HEK293T (cell line): Measurements from ENCODE around the gene PRKG2.

Source experiments
- FOXK2 ChIP-seq: fragments of 450-650 bp; IDR thresholded peaks from 2 replicates; pipeline ENCODE4 v1.6.1; 2016; ENCODE audit warnings: mild to moderate bottlenecking
- SUZ12 ChIP-seq: fragments of 450-650 bp; IDR thresholded peaks from 2 replicates; pipeline ENCODE4 v1.6.1; 2016; ENCODE audit warnings: mild to moderate bottlenecking

- TF ChIP-seq FOXK2: no peak
- no peak for TF ChIP-seq SUZ12
Observed at GRCh38 chr4:81061344-81061730, 153.7 kb downstream of the PRKG2 start.
